NOMO-1 treated with dmso at 0.1 percent for 144 hours (cell line): ENCODE data around the gene LAMC2.

Experiments used
- DNase-seq: peaks from one replicate; lab custom pipeline; 2025; ENCODE audit not compliant: unreplicated experiment; lab: John Stamatoyannopoulos, UW

LAMC2 gene

DNA sequence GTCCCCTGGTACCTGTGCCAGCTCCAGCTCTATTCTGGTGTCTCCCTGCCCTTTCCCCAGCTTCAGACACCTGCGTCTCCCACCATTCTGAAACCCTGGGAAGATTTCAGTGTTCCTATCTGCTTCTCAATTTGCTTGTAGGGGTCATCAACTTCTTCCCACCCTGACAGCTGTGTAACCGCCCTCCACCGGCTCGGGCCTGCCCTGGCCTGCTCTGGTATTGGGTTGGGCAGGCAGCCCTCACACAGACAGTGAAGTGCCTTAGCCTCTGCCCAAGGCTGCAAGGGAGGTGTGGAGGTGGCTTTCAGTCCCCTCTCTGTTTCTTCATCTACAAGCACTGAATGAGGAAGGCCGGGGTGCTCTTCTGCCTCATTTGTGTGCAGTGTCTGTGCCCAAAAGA is 97.2 kb downstream of the LAMC2 start:
- DNase-seq: no peak

DNA sequence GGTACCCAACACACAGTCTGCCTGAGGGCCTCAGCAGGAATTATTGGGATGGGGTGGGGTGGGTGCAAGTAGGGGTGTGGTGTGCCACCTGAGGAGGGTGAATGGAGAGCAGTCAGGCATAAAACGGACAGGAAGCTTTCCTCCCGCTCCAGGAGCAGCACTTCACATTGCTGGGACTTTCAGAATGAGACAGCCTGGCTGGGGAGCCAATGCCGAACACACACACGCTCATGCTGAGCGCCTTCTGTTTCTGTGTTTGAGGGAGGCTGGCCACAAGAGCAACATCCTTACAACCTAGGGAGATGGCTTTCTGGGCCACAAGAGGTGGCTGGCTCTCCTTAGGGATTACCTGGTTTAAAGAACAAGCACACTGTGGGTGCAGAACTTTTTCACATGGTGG is 98.0 kb downstream of the LAMC2 start:
- DNase-seq: no peak

DNA sequence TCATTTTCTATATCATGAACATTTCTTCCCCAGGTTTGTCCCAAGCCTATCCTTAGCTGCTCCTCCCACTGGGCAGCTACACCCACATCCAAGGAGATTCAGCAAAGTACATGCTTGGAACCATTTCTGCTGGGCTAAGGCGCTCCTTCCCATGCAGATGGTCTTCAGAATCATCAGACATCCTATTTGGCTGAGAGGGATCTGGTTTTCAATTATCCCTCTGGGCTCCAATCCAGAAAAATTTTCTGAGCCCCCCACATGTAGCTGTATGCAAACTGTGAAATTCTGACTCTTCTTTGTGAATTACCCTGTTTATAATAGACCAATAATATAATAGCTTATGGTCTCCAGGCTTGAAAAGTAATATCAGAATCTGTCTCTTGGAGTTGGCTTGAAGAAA is 99.2 kb downstream of the LAMC2 start:
- DNase-seq: no peak

DNA sequence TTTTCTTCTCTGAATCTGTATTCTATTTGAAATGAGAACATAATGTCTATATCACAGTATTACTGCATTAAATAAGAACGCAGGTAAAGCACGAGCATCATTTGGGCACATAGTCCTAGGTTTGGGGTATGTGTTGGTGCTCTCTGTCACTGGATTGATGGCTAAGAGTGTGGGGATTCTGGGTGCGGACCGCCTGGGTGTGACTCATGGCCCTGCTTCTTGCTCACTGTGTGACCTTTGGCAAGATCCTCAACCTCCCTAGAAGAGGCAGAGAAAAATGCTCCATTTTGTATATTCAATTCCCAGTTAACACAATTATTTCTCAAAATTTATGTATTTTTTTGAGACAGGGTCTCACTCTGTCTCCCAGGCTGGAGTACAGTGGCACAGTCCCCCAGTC is 99.7 kb downstream of the LAMC2 start:
- DNase-seq: no peak

DNA sequence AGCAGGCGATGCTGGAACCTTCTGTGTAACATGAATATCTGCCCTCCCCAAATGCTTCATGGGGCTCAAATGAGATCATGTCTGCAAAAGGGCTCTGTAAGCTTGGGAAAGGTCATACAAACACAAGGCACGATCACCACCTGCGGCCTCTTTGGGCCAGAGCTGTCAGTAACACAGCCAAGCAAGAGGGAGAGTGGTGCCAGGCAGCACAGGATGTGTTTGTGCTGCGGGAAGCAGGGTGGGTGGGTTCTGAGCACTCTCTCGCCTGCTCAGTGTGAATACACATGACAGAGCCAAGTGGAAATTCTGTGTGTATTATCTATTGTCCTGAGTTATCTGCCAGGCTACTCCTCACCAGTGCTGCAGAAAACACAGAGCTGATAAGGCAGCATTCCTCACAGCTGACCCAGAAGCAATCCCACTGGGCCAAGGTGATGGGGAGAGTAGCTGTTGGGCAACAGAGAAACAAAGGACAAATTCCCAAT is 101.2 kb downstream of the LAMC2 start:
- DNase-seq: no peak

DNA sequence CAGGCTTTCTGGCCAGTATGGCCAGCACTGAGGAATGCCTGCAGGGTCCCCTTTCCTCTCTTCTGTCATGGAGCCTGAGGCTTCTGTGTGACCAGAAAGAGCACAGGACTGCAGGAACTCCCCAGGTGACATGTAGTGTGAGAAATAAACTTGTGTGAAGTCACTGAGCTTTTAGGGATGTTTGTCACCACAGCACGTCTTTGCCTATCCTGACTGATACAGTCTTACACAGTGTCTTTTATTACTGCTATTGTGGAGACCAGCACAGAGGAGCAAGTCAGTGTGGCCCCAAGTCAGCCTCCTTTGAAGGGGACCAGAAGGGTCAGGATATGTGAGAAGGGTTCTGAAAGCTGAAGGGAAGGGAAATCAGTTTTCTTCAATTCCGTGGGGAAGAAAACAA is 102.5 kb downstream of the LAMC2 start:
- DNase-seq: no peak

DNA sequence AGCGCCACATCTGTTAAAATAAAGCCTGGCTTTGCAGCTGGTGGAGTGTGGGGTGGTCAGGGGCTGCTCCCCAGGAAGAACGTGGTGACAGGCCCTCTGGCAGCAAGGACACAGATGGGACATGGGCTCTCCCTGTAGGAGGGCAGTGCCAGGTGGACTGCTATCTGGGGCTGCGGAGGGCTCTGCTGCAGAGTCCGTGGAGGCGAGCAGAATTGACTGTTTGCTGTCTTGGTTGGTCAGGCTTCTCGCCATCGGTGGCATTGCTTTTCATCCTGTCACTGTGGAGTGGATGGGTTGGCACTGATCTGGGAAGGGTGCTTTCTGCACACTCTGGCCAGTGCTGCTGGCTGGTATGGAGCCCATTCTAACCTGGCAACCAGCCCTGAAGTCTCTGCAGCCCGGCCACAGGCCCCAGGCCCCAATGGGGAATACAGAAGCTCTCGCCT is 103.0 kb downstream of the LAMC2 start:
- DNase-seq: no peak

DNA sequence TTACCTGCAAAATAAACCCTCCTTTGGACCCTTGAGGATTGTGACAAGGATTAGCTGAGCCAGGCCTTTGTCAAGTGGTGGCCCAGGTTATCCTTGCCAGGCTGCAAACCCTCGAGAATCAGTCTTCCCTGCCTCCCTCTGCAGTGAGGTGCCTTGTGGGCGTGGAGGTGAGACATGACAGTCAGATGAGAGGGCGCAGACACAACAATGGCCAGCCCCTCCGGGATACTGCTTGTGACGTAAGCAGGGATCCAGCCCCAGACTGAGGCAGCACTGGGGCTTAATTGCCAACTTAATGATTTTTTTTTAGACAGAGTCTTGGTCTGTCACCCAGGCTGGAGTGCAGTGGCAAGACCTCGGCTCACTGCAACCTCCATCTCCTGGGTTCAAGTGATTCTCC is 104.6 kb downstream of the LAMC2 start:
- no peak for DNase-seq

DNA sequence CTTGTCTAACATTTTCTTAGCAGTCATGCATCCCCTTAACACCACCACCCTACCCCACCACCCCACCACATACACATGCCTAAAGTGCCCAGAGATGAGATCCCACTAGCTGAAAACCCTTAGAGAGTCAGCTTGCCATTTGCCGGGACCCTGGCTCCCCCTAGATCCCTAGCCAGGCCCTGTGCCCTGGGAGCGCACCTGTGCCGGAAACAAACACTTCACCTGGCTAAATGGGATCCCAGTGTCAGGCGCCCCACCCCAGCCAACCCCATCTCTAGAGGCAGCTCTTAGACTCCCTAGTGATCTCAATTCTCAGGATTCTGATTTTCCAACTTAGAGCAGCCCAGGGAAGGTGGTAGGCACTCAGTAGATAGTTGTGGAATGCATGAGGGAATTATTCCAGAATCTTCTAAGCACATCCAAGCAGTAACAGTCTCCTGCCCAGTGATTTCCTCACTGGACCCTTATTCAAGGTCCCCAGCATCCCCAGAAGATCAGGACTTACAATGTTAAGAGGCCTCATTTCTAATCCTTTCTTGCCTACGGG is 105.2 kb downstream of the LAMC2 start:
- DNase-seq: no peak

DNA sequence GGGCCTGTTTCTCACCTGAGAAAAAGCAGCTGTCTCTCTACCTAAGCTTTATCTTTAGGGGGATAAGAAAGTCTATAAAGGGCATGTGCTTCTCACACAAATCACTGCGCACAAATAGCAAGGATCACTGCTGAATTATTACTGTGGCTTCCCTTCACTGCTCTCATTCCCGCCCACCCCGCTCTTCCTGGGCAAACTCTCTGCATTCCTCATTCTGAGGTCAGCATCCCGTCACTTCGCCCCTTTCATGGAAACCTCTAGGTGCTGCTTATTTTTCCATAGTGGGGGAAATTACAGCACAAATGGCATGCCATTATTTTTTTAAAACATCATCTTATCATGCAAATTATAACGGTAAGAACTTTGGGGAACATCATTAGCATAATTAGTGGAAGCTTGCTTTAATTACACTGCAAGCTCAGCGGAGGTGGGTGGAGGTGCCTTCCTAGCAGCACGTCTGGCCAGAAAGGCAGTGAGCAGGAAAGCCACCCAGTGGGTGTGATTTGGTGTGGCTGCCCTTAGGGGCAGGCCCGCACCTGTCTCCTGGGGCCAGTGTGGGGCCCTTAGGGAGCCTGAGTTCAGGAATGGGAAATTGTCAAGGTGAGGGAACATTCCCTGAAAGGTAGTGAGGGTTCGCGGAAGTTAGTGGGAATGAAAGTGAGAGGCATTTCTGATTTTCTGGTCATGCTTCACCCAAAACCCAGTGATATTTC is 105.9 kb downstream of the LAMC2 start:
- DNase-seq: no peak

DNA sequence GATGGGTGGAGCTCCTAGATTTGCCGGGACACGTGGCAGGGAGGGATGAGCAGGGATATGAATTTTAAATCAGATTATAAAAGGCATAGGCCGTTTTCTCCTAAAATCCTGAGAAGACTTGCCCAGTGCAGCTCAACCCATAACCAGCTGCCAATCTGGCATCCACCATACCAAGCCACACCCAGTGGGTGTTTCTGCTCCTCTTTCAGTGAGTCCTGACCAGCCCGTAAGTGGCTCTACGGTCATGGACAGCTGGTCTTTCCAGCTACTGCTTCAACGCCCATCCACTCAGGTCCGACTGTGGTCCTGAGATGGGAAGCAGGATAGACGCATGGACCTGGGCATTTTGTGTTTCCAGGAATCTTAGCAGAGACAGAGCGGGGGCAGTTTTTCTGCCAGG is 107.2 kb downstream of the LAMC2 start:
- no peak for DNase-seq

DNA sequence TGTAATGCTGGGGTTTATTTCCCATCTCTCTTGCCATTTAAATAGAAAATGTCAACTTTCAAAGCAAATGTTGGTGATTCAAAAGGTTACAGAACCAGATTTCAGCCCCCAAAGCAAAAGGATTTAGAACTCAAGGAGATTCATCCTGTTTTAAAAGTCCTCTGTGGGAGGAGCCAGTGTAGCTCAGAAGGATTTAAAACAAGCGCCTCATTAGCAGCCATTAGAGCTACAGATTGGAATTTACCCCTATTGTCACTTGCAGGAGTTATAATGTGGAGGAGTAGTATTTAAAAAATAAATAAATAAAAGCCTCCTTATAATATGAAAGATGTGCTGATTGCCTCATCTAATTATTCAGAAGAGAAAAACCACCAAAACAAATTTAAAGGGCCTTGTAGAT is 107.8 kb downstream of the LAMC2 start:
- no peak for DNase-seq
